ENCODE measurements around the gene FA2H.
"Not testable (repeated sequence)": the region's sequence is repeated elsewhere in the genome, so short reads cannot be mapped to it uniquely, and the experiment has no call there.

Gene FA2H

DNA sequence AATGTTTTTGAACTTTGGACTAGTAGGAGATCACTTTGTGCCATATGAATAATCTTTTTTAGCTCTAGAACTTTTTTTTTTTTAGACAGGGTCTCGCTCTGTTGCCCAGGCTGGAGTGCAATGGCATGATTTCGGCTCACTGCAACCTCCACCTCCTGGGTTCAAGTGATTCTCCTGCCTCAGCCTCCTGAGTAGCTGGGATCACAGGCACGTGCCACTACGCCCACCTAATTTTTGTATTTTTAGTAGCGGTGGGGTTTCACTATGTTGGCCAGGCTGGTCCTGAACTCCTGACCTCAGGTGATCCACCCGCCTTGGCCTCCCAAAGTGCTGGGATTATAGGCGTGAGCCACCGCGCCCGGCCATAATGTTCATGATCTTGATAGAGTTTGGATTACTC is 105.7 kb downstream of the FA2H start:
- not testable (repeated sequence) for DNase-seq

DNA sequence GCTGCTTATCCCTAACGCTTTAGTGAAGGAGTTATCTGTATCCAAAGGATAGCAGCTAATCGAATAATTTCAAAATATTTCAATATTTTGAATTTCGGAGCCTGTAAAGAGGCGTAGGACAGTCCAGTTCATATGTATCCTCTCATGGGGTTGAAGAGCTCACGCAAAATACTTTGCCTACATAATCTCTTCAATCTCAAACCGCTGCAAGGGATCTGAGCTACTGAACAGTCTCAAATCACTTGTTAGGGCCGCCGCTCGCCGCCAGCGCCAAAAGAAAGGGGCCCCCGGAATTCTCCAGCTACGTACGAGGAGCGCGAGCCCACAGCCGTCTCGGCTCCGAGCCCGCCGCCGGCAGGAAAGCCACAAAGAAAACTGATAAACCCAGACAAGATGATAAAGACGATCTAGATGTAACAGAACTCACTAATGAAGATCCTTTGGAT is 107.3 kb downstream of the FA2H start:
- DNase-seq, result peak; percentile 54

DNA sequence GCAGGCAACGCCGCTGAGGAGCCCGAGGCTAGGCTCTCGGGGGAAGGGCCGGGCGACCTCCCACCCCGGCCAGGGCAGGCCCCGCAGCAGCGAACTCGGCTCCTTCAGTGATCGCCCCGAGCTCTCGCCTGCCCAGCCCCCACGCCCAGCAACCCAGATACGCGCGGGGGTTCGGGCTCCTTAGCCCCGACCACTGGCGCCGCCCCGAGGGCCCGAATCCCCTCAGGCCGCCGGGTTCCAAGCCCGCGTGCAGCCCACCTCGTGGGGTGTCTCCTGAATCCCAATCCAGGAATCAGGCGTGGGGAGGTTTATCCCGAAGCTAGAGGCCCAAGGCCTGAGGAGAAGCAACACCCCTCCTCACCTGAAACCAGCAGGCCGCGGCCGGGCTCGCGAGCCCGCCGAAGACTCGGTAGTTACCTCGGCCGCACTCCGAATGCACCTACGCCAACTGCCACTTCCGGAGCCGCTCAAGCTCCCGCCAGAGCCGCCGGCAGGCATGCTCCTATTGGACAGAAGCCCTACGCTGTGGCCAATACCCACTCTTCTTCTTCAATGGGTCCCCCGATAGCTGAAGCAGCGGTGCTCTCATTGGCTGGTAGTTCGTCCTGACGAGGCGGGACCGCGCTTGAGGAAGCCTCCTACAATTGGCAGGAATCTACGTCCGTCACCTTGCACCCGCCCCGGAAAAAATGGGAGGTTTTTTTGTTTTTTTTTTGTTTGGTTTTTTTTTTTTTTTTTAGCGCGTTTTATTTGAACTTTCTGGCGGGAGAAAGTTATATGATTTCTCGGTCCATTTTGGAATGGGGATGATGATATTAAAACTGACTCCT is 108.0 kb downstream of the FA2H start, which contains the start of gene RFWD3:
Gene RFWD3, minus strand, starts transcription at position 453 of the 830 bp plus-strand sequence. CDS start 5,428 bp downstream, outside the sequence.
- DNase-seq, result peak; percentile 98

DNA sequence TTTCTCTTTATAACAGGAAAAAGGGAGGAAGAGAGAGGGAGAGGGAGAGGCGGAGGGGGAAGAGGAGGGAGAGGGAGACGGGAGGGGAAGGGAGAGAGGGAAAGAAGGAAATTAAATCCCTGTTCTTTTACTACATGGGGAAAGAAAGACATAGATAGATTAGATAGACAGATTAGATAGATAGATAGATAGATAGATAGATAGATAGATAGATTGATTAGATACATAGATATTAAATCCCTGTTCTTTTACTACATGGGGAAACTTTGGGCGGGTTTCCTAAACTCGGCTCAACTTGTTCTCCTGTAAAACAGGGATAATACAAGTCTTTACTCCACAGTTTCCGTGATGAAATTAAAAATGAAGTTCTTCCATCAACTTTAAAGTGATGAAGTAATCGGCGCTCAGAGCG is 108.6 kb downstream of the FA2H start:
- DNase-seq, result no peak
